Hematopoietic multipotent progenitor cell treated with erythropoietin and hydrocortisone succinate and interleukin-3 and kit ligand, for 17 days (in vitro differentiated cells): ENCODE measurements around the gene PALLD.

Experiments
- DNase-seq: peaks from one replicate; pipeline ENCODE4 v3.0.0-alpha.2; 2015; ENCODE audit warnings: low spot score

The PALLD gene

DNA sequence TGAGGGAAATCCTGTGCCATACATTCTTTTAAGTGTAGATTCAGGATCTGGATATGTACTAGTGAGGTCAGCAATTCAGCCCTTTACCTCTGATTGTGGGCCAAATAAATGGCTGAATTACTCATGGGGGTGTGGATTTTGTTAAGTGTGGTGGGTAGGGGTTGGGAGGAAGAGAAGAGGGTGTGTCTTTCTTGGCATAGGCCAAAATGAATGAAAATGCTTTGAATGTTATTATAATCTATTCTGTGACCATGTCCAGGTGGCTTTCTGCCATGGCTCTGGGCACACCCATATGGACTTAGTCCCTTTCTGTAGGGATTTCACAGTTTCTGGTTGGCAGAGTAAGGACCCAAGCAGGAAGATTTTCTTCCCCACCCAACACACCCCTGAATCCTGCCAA lies 268.9 kb downstream of the PALLD start:
- no peak for DNase-seq

DNA sequence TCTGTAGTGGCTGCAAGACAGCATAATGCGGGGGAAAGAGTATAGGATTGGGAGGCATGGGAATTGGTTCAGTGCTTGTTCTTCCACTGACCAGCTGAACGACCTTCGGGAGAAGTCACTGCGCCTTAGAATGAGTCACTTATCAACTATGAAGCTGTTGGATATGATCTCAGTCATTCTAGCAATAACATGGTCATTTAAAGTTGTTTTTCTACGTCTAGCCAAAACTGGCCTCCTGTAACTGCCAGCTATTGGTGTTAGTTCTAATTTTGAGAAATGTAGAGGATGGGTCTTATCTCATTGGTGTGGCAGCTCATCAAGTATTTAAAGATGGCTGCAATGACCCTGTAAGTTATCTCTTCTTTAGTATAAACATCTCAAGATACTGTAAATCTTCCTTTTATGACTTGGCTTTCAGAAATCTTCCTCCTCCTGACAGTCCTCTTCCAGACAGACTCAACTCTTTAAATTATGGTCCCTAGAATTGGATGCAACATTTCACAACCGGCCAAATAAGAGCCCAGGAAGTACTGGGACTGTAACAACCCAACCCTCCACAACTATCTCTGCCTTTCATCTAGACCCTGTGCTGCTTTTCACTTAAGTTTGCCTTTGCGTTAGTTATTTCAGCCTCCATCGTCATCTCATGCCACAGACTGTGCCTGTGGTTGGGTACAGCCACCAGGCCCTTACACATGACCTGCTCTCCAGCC lies 269.9 kb downstream of the PALLD start:
- DNase-seq: no peak

DNA sequence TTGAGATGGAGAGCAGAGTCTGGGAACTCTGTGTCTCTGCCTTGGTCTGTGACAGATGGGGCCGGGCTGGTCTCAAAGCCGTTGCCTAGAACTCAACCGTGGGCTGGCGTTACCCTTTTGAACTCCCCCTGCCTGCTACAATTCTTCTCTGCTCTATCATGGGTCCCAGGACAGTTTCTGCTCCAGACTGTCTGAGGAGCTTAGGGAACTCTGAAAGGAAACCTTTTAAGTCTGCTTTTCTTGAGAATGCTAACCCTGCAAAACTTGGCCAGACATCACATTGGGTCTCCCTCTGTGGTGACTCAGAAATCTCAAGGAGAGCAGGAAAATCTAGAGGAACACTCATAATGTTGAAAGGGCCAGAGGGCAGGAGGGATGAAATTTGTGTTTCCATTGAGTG lies 272.6 kb downstream of the PALLD start:
- no peak for DNase-seq

DNA sequence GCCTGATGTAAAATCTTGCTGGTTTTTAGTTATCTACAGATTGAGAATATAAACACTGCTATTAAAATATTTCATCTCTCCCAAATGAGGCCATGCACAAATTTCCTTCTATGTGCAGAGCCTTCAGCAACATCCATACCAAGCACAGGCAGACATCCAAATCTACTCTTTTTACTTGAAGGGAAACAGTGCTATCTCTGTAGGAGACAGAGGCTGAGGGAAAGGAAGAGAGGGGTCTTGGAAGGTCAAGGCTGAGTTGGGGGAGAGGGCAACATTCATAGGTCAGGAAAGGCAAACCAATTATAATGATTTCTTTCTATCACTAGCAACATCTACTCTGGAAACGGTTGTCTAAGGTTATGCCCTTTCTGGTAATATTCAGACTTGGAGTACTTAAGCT lies 273.0 kb downstream of the PALLD start:
- no peak for DNase-seq

DNA sequence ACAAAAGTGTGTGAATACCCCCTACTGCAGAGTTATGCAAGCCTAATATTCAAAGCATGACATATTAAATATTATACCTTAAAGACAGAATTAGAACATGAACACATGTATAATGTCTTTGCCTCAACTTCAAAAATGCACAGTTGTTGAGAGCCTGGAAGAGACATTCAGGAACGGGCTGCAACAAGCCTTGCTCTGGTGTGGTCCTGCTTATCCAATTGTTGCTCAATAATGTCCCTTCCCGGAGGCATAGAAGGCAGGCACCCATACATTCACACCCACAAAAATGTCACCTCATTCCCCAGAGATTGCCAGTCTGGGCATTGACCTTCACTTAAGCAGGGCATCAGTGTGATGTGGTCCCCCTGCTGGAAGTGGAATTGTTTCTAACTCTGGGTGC lies 274.4 kb downstream of the PALLD start:
- DNase-seq: no peak

DNA sequence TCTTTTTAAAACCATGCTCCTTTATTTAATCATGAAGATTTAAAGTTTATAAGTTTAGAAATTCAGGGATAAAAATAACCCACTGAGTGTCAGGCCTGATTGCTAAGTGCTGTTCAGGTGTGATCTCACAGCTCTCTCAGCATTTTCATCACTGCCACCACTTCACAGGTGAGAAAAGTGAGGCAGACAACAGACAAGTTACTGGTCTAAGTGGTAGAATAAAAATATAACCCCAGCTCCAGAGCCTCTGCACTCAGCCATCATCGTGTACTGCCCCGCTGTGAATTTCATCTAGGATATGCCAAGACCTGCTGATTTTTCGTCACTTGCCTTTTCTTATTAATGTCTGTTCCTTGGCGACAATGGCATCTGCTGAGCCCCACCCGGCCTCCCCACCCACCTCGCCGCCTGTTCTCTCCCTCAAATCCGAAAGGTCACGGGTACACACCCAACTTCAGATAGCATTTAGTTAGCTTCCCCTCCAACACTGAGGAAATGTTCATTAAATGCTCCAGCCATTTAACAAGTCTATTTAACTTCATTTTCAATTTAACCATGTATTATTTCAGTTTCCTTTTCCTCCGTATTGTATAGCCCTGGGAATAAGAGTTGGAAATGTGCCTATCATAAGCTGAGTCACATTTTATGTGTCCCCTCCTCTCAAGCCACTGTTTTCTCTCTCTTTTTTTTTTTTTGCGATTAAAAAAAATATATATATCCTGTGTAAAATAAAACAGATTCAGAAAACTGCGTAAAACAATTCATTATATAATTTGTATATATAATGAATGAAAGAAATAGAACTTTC lies 276.7 kb downstream of the PALLD start:
- no peak for DNase-seq

DNA sequence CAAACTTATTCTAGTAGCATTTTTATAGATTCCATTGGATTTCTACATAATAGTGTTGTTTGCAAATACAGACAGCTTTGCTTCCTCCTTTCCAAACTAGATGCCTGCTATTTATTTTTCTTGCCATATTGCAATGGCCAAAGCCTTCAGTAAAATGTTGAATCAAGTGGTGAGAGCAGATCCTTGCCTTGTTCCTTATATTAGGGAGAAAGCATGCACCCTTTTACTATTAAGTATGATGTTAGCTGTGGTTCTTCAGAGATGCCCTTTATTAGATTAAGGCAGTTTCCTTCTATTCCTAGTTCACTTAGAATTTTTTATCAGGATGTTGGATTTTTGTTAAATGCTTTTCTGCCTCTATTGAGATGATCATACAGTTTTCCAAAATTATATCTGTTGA lies 279.5 kb downstream of the PALLD start:
- no peak for DNase-seq

DNA sequence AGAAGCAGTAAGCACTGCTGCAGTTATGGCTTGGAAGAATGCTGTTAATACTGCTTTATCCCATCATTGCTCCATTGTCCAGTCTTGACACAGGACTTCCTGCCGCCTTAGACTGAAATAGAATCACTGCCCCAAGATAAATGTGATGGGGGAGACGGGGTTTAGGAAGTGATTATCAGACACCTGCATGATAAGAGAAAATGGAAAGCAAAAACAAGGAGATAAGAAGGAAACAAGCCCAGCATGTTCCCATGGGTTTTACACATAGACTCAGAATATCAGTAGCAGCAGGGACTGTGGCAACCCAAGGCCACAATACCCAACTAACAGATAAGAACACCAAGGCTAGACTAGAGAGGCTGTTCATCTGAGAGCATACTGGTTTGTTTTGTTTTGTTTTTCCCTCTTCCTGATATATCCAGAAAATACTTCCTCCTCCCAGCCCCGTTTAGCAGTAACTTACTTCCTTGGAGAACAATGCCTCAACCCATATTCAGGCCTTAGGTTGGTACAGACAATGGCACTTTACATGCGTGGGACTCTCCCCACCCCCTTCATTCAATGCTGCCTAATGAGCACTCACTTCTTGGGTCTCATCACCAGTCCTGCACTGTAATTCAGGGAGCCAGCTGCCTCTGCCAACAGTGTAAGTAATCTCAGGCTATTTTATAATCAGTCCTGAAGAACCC lies 280.6 kb downstream of the PALLD start:
- DNase-seq: no peak

DNA sequence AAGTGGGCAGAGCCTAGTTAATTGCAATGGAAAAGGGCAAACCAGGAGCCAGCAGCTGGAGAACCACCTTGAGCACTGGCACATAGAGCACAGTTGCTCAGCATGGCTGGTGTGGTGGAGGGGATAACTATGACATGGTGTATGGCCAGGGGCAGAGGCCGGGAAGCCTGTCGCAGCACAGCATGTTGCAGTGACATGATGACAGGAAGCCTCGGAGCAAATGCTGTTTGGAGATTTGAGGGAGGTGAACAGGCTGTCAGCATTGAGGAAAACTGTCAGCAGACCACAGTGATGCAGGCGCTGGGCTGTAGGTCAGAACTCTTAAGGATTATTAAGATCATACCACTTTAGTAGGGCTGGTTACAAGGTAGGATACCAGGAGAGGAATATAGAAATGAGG lies 284.5 kb downstream of the PALLD start:
- DNase-seq: no peak

DNA sequence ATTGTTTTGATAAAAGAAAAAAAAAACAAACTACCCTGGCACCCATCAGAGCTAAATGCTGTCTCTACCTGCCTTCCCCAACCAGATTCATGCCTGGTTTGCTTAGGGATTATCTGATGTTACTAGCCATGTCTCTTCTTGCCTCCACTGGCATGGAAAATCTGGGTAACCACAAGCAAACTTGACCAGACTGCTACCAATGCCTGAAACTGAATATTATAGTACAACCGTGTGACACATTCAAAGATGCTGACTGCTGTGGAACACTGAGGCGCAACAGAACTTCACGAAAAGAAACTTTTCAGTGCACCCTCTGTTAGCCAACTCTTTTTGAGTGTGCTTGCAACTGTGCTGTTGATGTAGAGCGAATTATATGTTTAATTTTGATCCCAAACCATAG lies 285.1 kb downstream of the PALLD start:
- no peak for DNase-seq

DNA sequence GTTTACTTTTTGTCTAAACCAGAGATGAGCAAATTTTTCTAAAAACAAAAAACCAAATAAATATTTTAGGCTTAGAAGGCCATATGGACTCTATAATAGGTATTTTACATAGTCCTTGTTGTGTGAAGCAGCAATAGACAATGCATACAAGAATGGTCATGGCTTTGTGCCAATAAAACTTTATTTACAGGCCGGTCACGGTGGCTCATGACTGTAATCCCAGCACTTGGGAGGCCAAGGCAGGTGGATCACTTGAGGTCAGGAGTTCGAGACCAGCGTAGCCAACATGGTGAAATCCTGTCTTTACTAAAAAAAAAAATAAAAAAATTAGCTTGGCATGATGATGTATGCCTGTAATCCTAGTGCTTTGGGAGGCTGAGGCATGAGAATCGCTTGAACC lies 285.6 kb downstream of the PALLD start:
- DNase-seq: no peak

DNA sequence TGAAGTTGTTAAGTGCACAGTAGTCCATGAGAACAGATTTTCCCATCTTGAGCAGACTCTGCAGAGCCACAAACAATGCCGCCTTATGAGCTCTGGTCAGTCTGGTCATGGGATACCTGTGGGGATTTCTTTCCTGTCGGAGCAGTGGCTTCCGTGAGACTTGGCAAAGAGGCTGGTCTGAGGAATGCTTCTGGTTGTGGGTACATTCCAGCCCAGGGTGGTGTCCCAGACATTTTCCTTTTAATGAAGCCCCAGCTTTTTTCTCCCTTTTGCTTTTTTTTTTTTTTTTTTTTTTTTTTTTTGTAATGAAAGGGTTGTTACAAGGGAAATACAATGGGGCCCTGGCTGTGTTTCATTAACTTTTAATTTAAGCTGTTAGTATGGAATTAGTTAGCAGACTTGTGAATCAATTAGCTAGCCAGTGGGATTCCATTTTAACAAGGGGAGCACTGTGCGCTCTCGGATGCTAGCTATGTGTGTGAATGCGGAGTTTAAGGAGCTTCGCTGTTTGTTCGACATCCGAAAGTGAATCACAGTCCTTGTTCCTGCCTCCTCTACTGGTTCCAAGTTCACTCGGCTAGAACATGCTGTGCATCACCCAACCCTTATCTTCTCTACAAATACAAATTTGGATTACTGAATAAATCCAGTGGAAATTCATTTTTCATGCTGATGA lies 288.1 kb downstream of the PALLD start:
- DNase-seq: no peak

DNA sequence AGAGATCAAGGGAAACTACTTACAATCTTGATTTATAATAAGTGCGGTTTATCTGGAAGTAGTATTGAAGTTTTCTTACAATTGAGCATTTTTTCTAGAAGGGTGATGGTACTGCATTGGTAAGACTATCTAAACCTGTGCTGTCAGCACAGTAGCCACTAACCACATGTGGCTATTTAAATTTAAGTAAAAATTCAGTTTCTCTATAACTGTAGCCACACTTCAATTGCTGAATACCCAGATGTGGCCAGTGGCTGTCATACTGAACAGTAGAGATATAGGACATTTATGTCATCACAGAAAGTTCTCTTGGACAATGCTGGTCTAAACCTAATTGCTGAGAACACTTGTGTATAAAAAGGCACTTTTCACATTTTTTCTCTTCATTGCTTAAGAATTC lies 290.5 kb downstream of the PALLD start:
- no peak for DNase-seq

DNA sequence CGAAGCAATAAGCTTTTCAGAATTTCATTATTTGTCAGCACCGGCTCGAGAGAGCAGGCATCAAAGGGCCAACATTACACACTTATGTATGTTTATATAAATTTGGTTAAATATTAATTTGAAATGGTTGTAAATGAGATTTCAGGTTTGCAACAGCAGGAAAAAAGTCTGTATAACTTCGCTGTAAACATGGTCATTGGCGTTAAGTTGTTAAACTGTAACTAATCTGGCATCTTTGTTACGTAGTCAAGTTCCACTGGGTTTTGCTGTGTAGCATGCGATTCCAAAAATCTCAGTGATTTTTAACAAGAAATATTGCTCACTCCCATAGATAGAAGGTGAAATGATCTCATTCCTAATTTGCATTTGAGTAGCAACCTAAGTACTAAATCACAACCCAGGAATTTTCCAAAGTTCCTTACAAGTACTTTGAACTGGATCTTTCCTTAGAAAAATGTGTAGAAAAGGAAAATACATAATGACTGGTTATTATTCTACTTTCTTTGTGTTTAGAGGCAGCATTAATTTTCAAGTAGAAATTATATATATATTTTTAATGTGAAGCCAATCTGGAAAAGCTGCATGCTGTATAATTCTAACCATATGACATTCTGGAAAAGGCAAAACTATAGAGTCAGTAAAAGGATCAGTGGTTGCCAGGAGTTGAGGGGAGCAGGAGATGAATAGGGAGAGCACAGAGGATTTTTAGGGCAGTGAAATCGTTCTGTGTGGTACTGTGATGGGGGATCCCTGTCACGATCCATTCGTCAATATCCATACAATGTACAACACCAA lies 291.1 kb downstream of the PALLD start:
- DNase-seq: no peak

DNA sequence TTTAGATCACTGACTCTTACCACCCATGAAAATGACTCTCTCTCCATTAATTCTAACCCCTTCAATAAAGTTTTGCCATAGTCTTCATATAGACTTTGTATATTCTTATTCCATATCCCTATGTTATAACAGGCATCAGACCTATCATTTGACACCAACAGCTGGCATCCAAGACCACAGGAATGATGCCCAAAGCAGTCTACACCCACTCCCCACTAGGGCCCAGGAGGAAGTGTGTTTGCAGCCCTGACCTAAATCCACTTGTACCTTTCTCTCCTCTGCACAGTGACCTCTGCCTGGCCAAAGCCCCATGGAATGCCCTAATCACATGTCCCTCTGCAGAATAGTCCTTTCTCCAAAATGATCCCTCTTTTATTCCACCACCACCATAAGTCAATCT lies 294.0 kb downstream of the PALLD start:
- no peak for DNase-seq

DNA sequence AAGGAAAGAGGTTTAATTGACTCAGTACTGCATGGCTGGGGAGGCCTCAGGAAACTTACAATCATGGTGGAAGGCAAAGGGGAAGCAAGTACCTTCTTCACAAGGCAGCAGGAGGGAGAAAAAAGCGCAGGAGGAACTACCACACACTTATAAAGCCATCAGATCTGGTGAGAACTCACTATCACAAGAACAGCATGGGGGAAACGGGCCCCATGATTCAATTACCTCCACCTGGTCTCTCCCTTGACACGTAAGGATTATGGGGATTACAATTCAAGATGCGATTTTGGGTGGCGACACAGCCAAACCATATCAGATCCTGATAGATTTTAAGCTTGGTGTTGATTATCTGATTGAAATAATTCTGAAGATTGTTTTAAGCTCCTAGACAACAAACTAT lies 294.5 kb downstream of the PALLD start:
- DNase-seq: no peak

DNA sequence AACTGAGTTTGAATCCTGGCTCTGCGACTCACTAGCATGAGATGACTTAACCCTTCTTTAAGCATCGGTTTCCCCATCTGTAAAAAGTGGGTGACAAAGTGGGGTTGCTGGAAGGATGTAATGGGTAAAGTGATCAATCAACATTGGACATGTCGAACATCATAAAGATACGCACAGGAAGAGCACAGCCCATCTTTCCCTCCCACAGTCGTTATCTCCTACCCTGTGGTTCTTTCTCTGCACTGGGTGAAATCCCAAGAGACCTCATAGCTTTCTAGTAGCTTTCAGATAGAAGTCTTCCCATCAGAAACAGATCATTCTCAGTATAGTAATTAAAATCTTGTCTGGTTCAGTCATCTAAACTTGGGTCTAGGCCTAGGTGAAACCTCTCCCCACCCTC lies 296.7 kb downstream of the PALLD start:
- DNase-seq: no peak

DNA sequence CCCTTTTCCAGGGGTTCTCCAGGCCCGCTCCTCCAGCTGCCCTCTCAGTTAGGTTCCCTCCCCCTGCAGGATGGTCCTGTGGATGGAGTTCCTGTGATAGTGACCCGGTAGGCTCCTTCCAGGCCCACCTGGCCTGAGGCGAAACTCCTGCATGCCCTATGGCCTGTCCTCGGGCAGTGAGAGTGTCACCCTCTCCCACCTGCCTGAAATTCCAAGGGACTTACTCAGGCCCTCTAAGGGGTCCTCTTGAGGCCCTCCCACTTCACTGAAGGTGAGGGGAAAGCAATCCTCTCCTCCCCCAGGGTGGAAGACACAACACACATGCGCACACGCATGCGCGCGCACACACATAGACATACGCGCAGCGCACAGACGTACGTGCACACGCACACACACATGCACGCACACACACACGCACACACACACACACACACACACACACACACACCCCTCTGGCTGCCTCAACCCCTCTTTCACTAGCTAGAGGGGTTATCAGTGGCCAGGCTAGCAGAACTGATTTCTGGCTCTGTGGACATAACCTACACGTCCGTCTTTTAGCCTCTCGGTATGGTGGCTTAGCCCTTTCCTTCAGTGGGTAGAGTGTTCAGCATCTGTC lies 297.3 kb downstream of the PALLD start:
- DNase-seq: no peak

DNA sequence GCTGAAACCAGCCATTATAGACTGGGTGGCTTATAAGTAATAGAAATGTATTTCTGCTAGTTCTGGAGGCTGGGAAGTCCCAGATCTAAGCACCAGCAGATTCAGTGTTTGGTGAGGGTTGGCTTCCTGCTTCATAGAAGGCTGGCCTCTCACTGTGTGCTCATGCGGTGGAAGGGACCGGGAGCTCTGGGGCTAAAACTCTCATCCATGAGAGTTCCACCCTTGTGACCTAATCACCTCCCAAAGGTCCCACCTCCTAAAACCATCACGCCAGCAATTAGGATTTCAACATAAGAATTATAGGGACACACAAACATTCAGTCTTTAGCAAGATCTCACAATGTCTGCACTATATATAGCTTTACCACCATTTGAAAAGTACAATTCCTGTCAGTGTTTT lies 298.0 kb downstream of the PALLD start:
- DNase-seq: no peak

DNA sequence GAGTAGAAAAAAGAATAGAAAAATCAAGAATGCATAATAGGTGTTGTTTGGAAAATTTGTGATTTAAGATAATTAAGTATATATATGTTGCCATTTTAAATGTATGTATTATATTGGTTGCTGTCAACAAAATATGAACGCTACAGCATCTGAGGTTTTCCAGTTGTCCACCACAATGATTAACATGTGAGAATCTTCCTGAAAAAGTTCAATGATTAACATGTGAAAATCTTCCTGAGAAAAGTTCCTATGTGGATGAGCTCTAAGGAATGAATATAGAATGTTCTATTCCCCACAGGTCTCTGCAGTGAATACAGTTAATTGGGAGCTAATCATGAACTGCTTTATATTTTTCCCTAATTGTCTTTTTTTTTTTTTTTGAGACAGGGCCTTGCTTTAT lies 298.5 kb downstream of the PALLD start:
- DNase-seq: no peak

DNA sequence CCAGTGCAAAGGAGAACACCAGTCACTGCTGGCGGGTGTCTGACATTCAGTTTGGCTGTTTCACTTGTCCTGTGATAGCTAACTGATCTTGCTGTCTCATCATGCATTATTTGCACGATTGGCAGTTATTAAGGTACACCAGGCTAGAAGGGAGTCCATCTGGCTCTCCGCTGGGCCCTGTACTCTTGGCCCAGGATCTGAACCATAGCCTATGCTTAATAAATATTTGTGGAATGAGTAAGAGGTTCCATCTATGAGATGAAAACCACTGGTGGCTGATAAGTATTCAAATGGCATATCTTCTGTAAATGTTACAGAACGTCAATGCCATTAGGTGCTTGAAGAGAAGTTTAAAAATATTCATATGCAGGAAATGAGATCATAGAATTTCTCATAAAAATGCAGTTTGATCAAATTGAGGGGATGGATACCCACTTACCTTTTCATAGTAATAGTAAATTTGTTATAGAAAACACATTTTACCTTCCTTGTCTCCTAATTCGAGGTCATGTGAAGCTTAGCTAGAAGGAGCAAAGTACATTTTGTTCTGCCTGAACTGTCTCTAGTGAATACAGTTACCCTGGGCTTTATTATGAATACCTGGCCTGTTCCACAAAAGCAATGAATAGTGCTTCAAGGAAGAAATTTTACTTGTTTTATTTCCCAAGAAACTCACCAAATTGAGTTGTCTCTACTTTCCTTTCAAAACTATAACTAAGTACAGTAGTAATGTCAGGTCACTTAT lies 299.7 kb downstream of the PALLD start:
- no peak for DNase-seq
